H9 (cell line): ENCODE results near the gene HOMER1. TPM values are rescaled to one million over a fixed set of nuclear protein-coding genes. Genes with fewer than 3 reads are reported as not detected.

Experiments used
- DNase-seq: peaks from one replicate; pipeline ENCODE4 v3.0.0-alpha.2; 2017
- H2AFZ ChIP-seq: one replicate; pipeline ENCODE4 v1.6.1; 2013; ENCODE audit warnings: mild to moderate bottlenecking, low read length, control low read depth, moderate library complexity
- H2AK5ac ChIP-seq: 2 replicates; pipeline ENCODE4 v1.6.1; 2013; ENCODE audit warnings: low read length, control low read depth, mixed read lengths; ENCODE audit not compliant: insufficient read length
- H2BK120ac ChIP-seq: one replicate; pipeline ENCODE4 v1.6.1; 2013; ENCODE audit warnings: low read depth, mild to moderate bottlenecking, low read length, control low read depth, inconsistent platforms; ENCODE audit not compliant: poor library complexity, severe bottlenecking
- H2BK12ac ChIP-seq: 2 replicates; pipeline ENCODE4 v1.6.1; 2013; ENCODE audit warnings: low read length, control low read depth, mixed read lengths, low read depth; ENCODE audit not compliant: insufficient read length
- H2BK15ac ChIP-seq: 2 replicates; pipeline ENCODE4 v1.6.1; 2013; ENCODE audit warnings: low read depth, low read length, control low read depth
- H2BK20ac ChIP-seq: one replicate; pipeline ENCODE4 v1.6.1; 2013; ENCODE audit warnings: low read depth, mild to moderate bottlenecking, low read length, control low read depth, inconsistent platforms; ENCODE audit not compliant: poor library complexity, severe bottlenecking
- H2BK5ac ChIP-seq: 2 replicates; pipeline ENCODE4 v1.6.1; 2013; ENCODE audit warnings: low read length, control low read depth, mixed read lengths; ENCODE audit not compliant: insufficient read length
- H3K14ac ChIP-seq: 2 replicates; pipeline ENCODE4 v1.6.1; 2013; ENCODE audit warnings: low read length, control low read depth; ENCODE audit not compliant: insufficient read depth
- H3K18ac ChIP-seq: 2 replicates; pipeline ENCODE4 v1.6.1; 2013; ENCODE audit warnings: low read depth, mild to moderate bottlenecking, mixed read lengths, low read length, control low read depth; ENCODE audit not compliant: insufficient read length
- H3K23ac ChIP-seq: 2 replicates; pipeline ENCODE4 v1.6.1; 2013; ENCODE audit warnings: low read length, control low read depth, mixed read lengths, low read depth; ENCODE audit not compliant: insufficient read length
- H3K23me2 ChIP-seq: 2 replicates; pipeline ENCODE4 v1.6.1; 2013; ENCODE audit warnings: low read depth, mild to moderate bottlenecking, mixed read lengths, low read length, control low read depth; ENCODE audit not compliant: insufficient read length, poor library complexity, severe bottlenecking
- H3K27ac ChIP-seq: 2 replicates; pipeline ENCODE4 v1.5.1; 2013; ENCODE audit warnings: low read length, control low read depth, mixed read lengths, low read depth; ENCODE audit not compliant: insufficient read length
- H3K27me3 ChIP-seq: 2 replicates; pipeline ENCODE4 v1.6.1; 2013; ENCODE audit warnings: low read length, control low read depth, inconsistent platforms; ENCODE audit not compliant: insufficient read depth
- H3K4ac ChIP-seq: 2 replicates; pipeline ENCODE4 v1.6.1; 2013; ENCODE audit warnings: low read depth, mild to moderate bottlenecking, control low read depth, inconsistent platforms, low read length, moderate library complexity
- H3K4me1 ChIP-seq: 2 replicates; pipeline ENCODE4 v1.6.1; 2013; ENCODE audit warnings: low read length, control low read depth, inconsistent platforms; ENCODE audit not compliant: insufficient read depth
- H3K4me2 ChIP-seq: 2 replicates; pipeline ENCODE4 v1.6.1; 2013; ENCODE audit warnings: low read length, control low read depth, mixed read lengths; ENCODE audit not compliant: insufficient read length, insufficient read depth
- H3K56ac ChIP-seq: 2 replicates; pipeline ENCODE4 v1.6.1; 2013; ENCODE audit warnings: low read depth, mild to moderate bottlenecking, mixed read lengths, low read length, control low read depth; ENCODE audit not compliant: insufficient read length
- H3K79me1 ChIP-seq: 2 replicates; pipeline ENCODE4 v1.6.1; 2013; ENCODE audit warnings: low read depth, mild to moderate bottlenecking, moderate library complexity, low read length, control low read depth, inconsistent platforms; ENCODE audit not compliant: insufficient read depth, poor library complexity, severe bottlenecking
- H3K79me2 ChIP-seq: 2 replicates; pipeline ENCODE4 v1.6.1; 2013; ENCODE audit warnings: low read length, control low read depth, inconsistent platforms; ENCODE audit not compliant: insufficient read depth
- H3K9ac ChIP-seq: 2 replicates; pipeline ENCODE4 v1.6.1; 2013; ENCODE audit warnings: low read length, control low read depth, mixed read lengths; ENCODE audit not compliant: insufficient read length; ENCODE audit errors: extremely low read depth
- H3K9me3 ChIP-seq: one replicate; pipeline ENCODE4 v1.6.1; 2013; ENCODE audit warnings: low read depth, low read length, inconsistent platforms; ENCODE audit not compliant: control insufficient read depth
- H3T11ph ChIP-seq: one replicate; pipeline ENCODE4 v1.6.1; 2013; ENCODE audit warnings: mild to moderate bottlenecking, low read length, control low read depth, inconsistent platforms
- H4K20me1 ChIP-seq: one replicate; pipeline ENCODE4 v1.6.1; 2013; ENCODE audit not compliant: control insufficient read depth, insufficient read length, insufficient read depth
- H4K5ac ChIP-seq: 2 replicates; pipeline ENCODE4 v1.6.1; 2013; ENCODE audit warnings: low read depth, mild to moderate bottlenecking, mixed read lengths, low read length, control low read depth; ENCODE audit not compliant: insufficient read length
- H4K8ac ChIP-seq: replicated peaks from 2 replicates; pipeline ENCODE4 v1.6.1; 2013; ENCODE audit warnings: low read length, control low read depth, mixed read lengths, low read depth; ENCODE audit not compliant: insufficient read length
- H4K91ac ChIP-seq: 2 replicates; pipeline ENCODE4 v1.6.1; 2013; ENCODE audit warnings: low read depth, mild to moderate bottlenecking, moderate library complexity, mixed read lengths, low read length, control low read depth; ENCODE audit not compliant: insufficient read length
- H3K27ac Mint-ChIP-seq, 3 experiments: 2 replicates in 2 of 3; 3 replicates in 1 of 3; pipeline ENCODE4 v1.8.0; 2020 to 2021; ENCODE audit warnings: mixed read lengths in 3 of 3, mild to moderate bottlenecking in 1 of 3, moderate library complexity in 1 of 3
- H3K27me3 Mint-ChIP-seq: 2 replicates; pipeline ENCODE4 v1.8.0; 2021; ENCODE audit warnings: low read depth, mild to moderate bottlenecking, moderate library complexity, mixed read lengths
- H3K36me3 Mint-ChIP-seq, 3 experiments: 2 replicates in 2 of 3; 3 replicates in 1 of 3; pipeline ENCODE4 v1.8.0; 2020 to 2021; ENCODE audit warnings: low read depth in 3 of 3, mixed read lengths in 3 of 3; ENCODE audit not compliant: insufficient read depth in 1 of 3
- H3K4me1 Mint-ChIP-seq, 2 experiments: 2 replicates each; pipeline ENCODE4 v1.8.0; 2020; ENCODE audit warnings: mixed read lengths in 2 of 2
- H3K4me3 Mint-ChIP-seq, 2 experiments: 2 replicates in 1 of 2; 3 replicates in 1 of 2; pipeline ENCODE4 v1.8.0; 2020 to 2021; ENCODE audit warnings: mild to moderate bottlenecking in 2 of 2, mixed read lengths in 2 of 2, moderate library complexity in 1 of 2
- H3K9me3 Mint-ChIP-seq, 2 experiments: 2 replicates in 1 of 2; 3 replicates in 1 of 2; pipeline ENCODE4 v1.8.0; 2020; ENCODE audit warnings: mild to moderate bottlenecking in 2 of 2, mixed read lengths in 2 of 2, moderate library complexity in 1 of 2
- CTCF ChIP-seq: fragments of 200-600 bp; sonication (generic); conservative IDR thresholded peaks from 3 replicates; pipeline ENCODE4 v1.8.0; 2021; ENCODE audit warnings: antibody characterized with exemption, mild to moderate bottlenecking
- WGBS: extraction: QIAGEN DNeasy Blood & Tissue Kit; methylation state at CpG from one replicate; pipeline ENCODE4 v1.1.7; 2013; ENCODE audit warnings: missing lambda C conversion rate, low lambda C conversion rate, mixed read lengths; ENCODE audit not compliant: insufficient read length; ENCODE audit errors: extremely low coverage; 5-methylcytosine and 5-hydroxymethylcytosine counted together
- total RNA-seq: library from RNA; stranded (reverse); gene quantifications from 2 replicates; pipeline ENCODE4 v1.2.1, GENCODE V29; 2021

The HOMER1 gene
- total RNA-seq, 1 experiment from 2014 or later: 39.5 TPM

GRCh38 chr5:79507251-79508205 is 6.4 kb downstream of the HOMER1 start:
- Histone ChIP-seq H2AK5ac (no peak overlapping the region), H4K91ac (no peak overlapping the region), H3K79me2 (peaks cover 43% of the 10 kb centered on the region; the same call in 1 of the 2 replicates), H2BK15ac (no peak overlapping the region), H4K20me1 (no peaks in the 10 kb centered on the region), H3K23me2 (peaks cover 7% of the 10 kb centered on the region), H3K4me1 (peaks cover 10% of the 10 kb centered on the region), H3K79me1 (peaks cover 7% of the 10 kb centered on the region), H3K27ac (no peak overlapping the region), H2BK20ac (no peak overlapping the region), H3K56ac (no peak overlapping the region), H3K27me3 (no peaks in the 10 kb centered on the region), H4K8ac (no peak overlapping the region), H3K9ac (no peak overlapping the region), H3T11ph (no peak overlapping the region), H2BK120ac (no peak overlapping the region), H2BK5ac (no peak overlapping the region), H3K4ac (no peak overlapping the region), H3K4me2 (no peak overlapping the region), H3K18ac (no peak overlapping the region), H2BK12ac (no peak overlapping the region), H2AFZ (no peak overlapping the region), H4K5ac (no peak overlapping the region), H3K9me3 (no peaks in the 10 kb centered on the region), H3K23ac (no peak overlapping the region), H3K14ac (no peak overlapping the region)
- Mint-ChIP-seq H3K36me3 (peaks cover 0 to 3% (median 0%) of the 10 kb centered on the region in 3 experiments; a peak in 3 of 7 replicates), H3K27me3 (no peaks in the 10 kb centered on the region), H3K4me1 (peaks cover 58 to 69% of the 10 kb centered on the region in 2 experiments), H3K4me3 (peak overlapping the region in 1 of 2 experiments; percentile 6; a peak in 2 of 5 replicates), H3K27ac (peak overlapping the region in 1 of 3 experiments; percentile 49; a peak in 3 of 7 replicates), H3K9me3 (no peaks in the 10 kb centered on the region; a peak in 1 of 5 replicates)
- no CpG with 5 or more reads among the region's 6 CpGs for WGBS
- TF ChIP-seq CTCF: no peak
- no peak for DNase-seq
